Activated CD4-positive, alpha-beta T cell treated with anti-CD3 and anti-CD28 coated beads, Interleukin-2, amount 10 ng/mL, durations not matched to agents 7 days and 5 days (primary cell): ENCODE results near the gene VAMP5. TPM values are rescaled to one million over a fixed set of nuclear protein-coding genes. Genes with fewer than 3 reads are reported as not detected.

Source experiments
- CTCF ChIA-PET: fragments of 350-600 bp; sonication (Branson Sonifier 250); formaldehyde crosslinking; loops from one replicate; lab custom pipeline; 2021; ENCODE audit warnings: antibody characterized with exemption; lab: Charles Lee
- POLR2A ChIA-PET: fragments of 350-600 bp; sonication (Branson Sonifier 250); formaldehyde crosslinking; loops from one replicate; lab custom pipeline; 2021; ENCODE audit warnings: antibody characterized with exemption; lab: Charles Lee
- DNase-seq: peaks from one replicate; pipeline ENCODE4 v3.0.0-alpha.2; 2020
- H3K27ac Mint-ChIP-seq: one replicate; pipeline ENCODE4 v1.8.0; 2021; ENCODE audit warnings: mild to moderate bottlenecking, moderate library complexity, mixed read lengths
- H3K27me3 Mint-ChIP-seq: one replicate; pipeline ENCODE4 v1.8.0; 2021; ENCODE audit warnings: mixed read lengths
- H3K36me3 Mint-ChIP-seq: one replicate; pipeline ENCODE4 v1.8.0; 2021; ENCODE audit warnings: low read depth, mixed read lengths
- H3K4me1 Mint-ChIP-seq: one replicate; pipeline ENCODE4 v1.8.0; 2021; ENCODE audit warnings: mixed read lengths
- H3K4me3 Mint-ChIP-seq: one replicate; pipeline ENCODE4 v1.8.0; 2021; ENCODE audit warnings: mild to moderate bottlenecking, moderate library complexity, mixed read lengths
- H3K9me3 Mint-ChIP-seq: one replicate; pipeline ENCODE4 v1.8.0; 2021; ENCODE audit warnings: mixed read lengths
- total RNA-seq, 2 experiments: library from RNA; stranded (reverse); gene quantifications; one replicate each; pipeline ENCODE4 v1.2.3, GENCODE V29; 2021

The VAMP5 gene, protein sequence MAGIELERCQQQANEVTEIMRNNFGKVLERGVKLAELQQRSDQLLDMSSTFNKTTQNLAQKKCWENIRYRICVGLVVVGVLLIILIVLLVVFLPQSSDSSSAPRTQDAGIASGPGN
- total RNA-seq, result 10 to 100 TPM; 61.5 to 67.4 TPM

DNA sequence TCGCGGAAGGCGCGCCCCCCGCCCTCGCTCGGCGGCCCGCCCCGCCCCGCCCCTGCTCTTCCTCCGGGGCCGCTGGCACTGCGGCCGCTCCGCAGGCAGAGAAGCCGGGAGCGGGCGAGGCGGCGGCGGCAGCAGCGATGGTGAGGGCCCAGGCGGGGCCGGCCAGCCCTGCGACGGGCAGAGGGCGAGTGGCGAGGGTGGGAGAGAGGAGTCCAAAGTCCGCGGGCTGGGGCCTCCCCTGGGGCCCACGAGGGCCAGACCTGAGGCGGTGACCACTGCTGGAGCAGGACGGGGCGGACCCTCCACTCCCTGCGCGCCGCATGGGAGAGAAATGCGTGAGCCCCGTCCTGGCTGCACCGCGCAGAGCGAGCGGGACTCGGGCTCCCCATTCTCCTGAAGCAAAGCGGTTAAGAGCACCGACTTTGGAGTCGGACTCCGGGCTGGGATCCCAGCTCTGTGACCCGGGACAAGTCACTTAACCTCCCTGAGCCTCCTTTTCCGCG is at the start of gene VAMP5:
VAMP5 (plus strand) TSS at position 78 of the 503 bp plus-strand sequence; CDS start at position 138, 60 bp downstream.
- peak within 1 kb of the TSS; percentile 83 for H3K4me3 Mint-ChIP-seq
- H3K36me3 Mint-ChIP-seq, result peaks cover 30% of the 10 kb centered on the region
- ChIA-PET CTCF (interaction anchor here (1.2 kb wide), 1 partner anchor 12 kb away, joined by 3 read pairs; no protein-coding TSS in a partner anchor), POLR2A (interaction anchor here (0.7 kb wide), 1 partner anchor 43 kb away, joined by 4 read pairs; no protein-coding TSS in a partner anchor)
- H3K27ac Mint-ChIP-seq, result peak within 1 kb of the TSS; percentile 91
- DNase-seq, result no peak
- no peaks in the 10 kb centered on the region for H3K9me3 Mint-ChIP-seq
- H3K4me1 Mint-ChIP-seq, result peaks cover 64% of the 10 kb centered on the region
- H3K27me3 Mint-ChIP-seq, result no peaks in the 10 kb centered on the region

GRCh38 chr2:85534881-85535280 is 49.4 kb upstream of the VAMP5 start:
- ChIA-PET POLR2A (no interaction called here), CTCF (interaction anchor here (0.5 to 1.2 kb wide), 2 partner anchors 12 to 17 kb away, joined by 3 to 6 read pairs; no protein-coding TSS in a partner anchor)
- Mint-ChIP-seq H3K27me3 (no peaks in the 10 kb centered on the region), H3K36me3 (peaks cover 4% of the 10 kb centered on the region), H3K4me1 (peaks cover 18% of the 10 kb centered on the region), H3K4me3 (no peak overlapping the region), H3K9me3 (no peaks in the 10 kb centered on the region), H3K27ac (no peak overlapping the region)
- DNase-seq, result no peak

DNA sequence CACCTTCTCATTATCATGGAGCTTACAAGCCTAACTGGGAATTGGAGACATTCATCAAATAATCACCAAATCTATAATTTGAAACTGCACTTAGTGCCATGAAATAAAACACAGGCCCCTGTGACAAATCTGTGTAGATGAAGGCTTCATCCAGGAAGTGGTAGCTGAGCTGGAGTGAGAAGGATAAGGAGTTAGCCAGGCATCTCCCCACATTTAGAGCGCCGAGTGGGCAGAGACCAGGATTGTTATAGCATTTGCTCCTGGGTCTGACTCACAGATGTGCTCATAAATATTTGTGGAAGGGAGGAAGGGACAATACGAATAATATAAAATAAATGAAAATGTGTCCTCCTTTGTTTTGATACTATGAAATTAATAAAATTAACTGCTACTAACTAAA is 47.8 kb upstream of the VAMP5 start:
- ChIA-PET CTCF (interaction anchor here (1.1 to 3.2 kb wide), 3 partner anchors 17 to 117 kb away, joined by 4 to 11 read pairs (median 5); no protein-coding TSS in a partner anchor), POLR2A (no interaction called here)
- no peak for DNase-seq
- H3K36me3 Mint-ChIP-seq, result peaks cover 20% of the 10 kb centered on the region
- H3K4me1 Mint-ChIP-seq, result peaks cover 30% of the 10 kb centered on the region
- H3K9me3 Mint-ChIP-seq, result no peaks in the 10 kb centered on the region
- H3K27me3 Mint-ChIP-seq, result no peaks in the 10 kb centered on the region
- H3K27ac Mint-ChIP-seq, result no peak overlapping the region
- no peak overlapping the region for H3K4me3 Mint-ChIP-seq

- Mint-ChIP-seq H3K4me3 (peak overlapping the region; percentile 97), H3K9me3 (no peaks in the 10 kb centered on the region), H3K27me3 (no peaks in the 10 kb centered on the region), H3K27ac (peak overlapping the region; percentile 96), H3K36me3 (peaks cover 34% of the 10 kb centered on the region), H3K4me1 (peaks cover 44% of the 10 kb centered on the region)
- POLR2A ChIA-PET, result interaction anchor here (0.6 to 1.1 kb wide), 3 partner anchors 12 to 198 kb away, joined by 4 to 8 read pairs (median 4); partner anchors contain the start of gene SH2D6
- CTCF ChIA-PET, result interaction anchor here (0.7 to 5.0 kb wide), 6 partner anchors 13 to 118 kb away, joined by 3 to 40 read pairs (median 7); no protein-coding TSS in a partner anchor
- DNase-seq, result peak; percentile 48
These were observed 46.4 kb upstream of the VAMP5 start for GRCh38 chr2:85537600-85538506.

DNA sequence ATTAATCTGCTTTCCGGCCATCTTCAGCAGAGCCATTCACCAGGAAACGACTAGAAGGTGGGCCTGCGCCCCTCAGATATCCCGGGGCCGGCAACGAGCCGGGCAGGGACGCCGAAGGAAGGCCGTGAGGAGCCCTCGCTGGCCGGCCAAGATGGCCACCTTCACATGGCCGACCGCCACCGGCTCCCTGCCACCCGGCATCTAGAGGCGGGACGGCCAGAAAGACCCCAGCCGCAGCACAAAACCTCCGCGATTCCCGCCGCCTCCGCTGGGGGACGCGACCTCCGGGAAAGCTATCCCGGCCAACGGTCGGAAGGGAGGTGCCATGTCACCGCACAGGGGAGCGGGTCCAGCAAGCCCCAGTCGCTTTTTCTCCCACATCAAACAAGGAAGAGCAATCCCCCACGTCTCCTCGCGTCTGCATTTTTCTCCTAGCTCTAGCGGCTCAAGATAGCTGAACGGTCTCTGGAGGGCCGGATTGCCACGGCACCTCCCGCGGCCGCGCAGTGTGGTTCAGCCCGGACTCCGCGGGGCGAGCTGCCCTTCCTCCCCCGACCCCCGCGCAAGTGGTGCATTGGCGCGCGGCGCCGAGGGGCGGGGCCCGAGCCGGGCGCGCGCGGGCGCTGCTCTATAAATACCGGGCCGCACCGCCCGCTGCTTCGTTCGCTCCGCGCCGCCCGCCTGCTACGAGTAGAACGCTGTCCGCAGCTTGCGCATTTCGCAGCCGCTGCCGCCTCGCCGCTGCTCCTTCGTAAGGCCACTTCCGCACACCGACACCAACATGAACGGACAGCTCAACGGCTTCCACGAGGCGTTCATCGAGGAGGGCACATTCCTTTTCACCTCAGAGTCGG is 45.5 kb upstream of the VAMP5 start, which contains the start of gene MAT2A:
MAT2A (plus strand) TSS at position 662 of the 854 bp plus-strand sequence; CDS start at position 782, 120 bp downstream.
- peaks cover 42% of the 10 kb centered on the region for H3K36me3 Mint-ChIP-seq
- peak within 1 kb of the TSS; percentile 97 for H3K4me3 Mint-ChIP-seq
- POLR2A ChIA-PET, result interaction anchor here (0.6 to 1.3 kb wide), 6 partner anchors 11 to 199 kb away, joined by 3 to 8 read pairs (median 4); partner anchors contain the start of gene SH2D6
- no peaks in the 10 kb centered on the region for H3K27me3 Mint-ChIP-seq
- DNase-seq, result peak; percentile 84
- peak within 1 kb of the TSS; percentile 96 for H3K27ac Mint-ChIP-seq
- CTCF ChIA-PET, result interaction anchor here (0.7 to 5.0 kb wide), 14 partner anchors 9 to 119 kb away, joined by 3 to 40 read pairs (median 3); no protein-coding TSS in a partner anchor
- peaks cover 50% of the 10 kb centered on the region for H3K4me1 Mint-ChIP-seq
- H3K9me3 Mint-ChIP-seq, result no peaks in the 10 kb centered on the region

DNA sequence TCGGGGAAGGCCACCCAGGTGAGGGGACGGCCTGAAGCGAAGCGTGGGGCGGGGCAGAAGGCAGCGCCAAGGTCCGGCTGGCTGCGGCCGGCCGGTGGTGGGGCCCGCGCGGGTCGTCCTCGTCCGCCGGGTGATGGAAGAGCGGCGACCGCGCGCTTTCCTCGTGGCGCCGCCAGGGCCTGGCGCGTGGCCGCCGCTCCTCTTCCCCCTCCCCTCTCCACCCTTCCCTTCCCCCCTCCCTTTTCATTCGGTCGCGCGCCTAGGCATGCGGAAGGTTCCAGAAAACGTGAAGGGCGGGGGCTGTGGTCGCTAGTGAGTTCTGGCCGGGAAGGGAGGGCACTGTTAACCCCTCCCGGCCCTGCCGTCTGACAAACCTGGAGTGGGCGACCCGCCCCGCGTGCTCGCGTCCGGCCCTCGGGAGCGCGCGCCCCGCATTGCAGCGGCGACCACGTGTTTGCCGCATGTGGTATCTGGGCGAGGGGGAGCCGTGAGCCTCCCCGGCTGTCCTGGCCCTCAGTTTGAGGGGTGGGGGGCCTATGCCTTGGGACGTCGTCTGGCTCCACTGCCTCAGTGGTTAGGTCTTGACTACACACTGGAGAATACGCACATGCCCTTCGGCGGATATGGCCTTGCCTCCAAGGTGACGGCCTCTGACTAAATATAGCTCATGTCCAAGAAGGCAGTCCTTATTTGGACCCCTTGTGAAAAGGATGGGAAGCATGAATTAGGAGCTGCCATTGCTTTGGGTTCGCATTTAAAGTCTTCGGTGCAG is 44.7 kb upstream of the VAMP5 start:
- no peaks in the 10 kb centered on the region for H3K27me3 Mint-ChIP-seq
- ChIA-PET CTCF (interaction anchor here (0.7 to 5.0 kb wide), 12 partner anchors 10 to 120 kb away, joined by 3 to 40 read pairs (median 4); no protein-coding TSS in a partner anchor), POLR2A (interaction anchor here (0.6 to 1.3 kb wide), 4 partner anchors 12 to 114 kb away, joined by 3 to 5 read pairs (median 4); no protein-coding TSS in a partner anchor)
- peak overlapping the region; percentile 97 for H3K4me3 Mint-ChIP-seq
- peaks cover 57% of the 10 kb centered on the region for H3K4me1 Mint-ChIP-seq
- DNase-seq, result peak; percentile 80
- no peaks in the 10 kb centered on the region for H3K9me3 Mint-ChIP-seq
- H3K27ac Mint-ChIP-seq, result peak overlapping the region; percentile 96
- H3K36me3 Mint-ChIP-seq, result peaks cover 50% of the 10 kb centered on the region

DNA sequence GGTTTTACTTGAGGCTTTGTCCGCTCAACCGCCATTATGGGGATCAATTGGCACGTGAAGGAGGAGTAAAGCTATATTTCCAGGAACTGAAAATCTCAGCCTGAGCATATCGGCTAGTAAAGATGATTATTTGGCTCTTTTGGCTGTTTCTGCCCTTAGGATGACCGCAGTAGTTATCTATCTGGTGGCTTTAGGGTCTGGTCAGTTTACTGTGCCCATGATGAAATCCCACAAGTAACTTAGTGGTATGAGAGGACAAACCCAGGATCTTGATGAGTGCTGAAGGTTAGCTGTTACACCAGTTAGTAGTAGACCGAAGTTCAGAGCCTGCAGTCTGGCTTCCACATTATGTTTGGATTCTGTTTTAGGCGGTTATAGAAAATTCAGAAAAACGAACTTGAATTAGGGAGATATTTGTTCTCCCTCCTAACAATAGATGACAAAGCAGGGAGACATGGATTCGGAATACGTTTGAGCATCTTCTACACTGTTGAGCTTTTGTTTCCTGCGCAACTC is 44.0 kb upstream of the VAMP5 start:
- no peak for DNase-seq

GRCh38 chr2:85541262-85541661 is 43.0 kb upstream of the VAMP5 start:
- Mint-ChIP-seq H3K4me3 (peak overlapping the region; percentile 97), H3K27me3 (no peaks in the 10 kb centered on the region), H3K27ac (peak overlapping the region; percentile 36), H3K9me3 (no peaks in the 10 kb centered on the region), H3K36me3 (peaks cover 63% of the 10 kb centered on the region), H3K4me1 (peaks cover 56% of the 10 kb centered on the region)
- ChIA-PET POLR2A (interaction anchor here (0.7 kb wide), 1 partner anchor 150 kb away, joined by 3 read pairs; no protein-coding TSS in a partner anchor), CTCF (interaction anchor here (0.9 to 5.0 kb wide), 4 partner anchors 10 to 150 kb away, joined by 3 to 40 read pairs (median 5); no protein-coding TSS in a partner anchor)
- DNase-seq, result no peak

More for the DNA sequence above, 44.0 kb upstream of the VAMP5 start:
- POLR2A ChIA-PET, result interaction anchor here (0.6 to 0.8 kb wide), 3 partner anchors 68 to 213 kb away, joined by 3 to 4 read pairs (median 4); no protein-coding TSS in a partner anchor
- peaks cover 57% of the 10 kb centered on the region for H3K4me1 Mint-ChIP-seq
- peak overlapping the region; percentile 97 for H3K4me3 Mint-ChIP-seq
- peaks cover 55% of the 10 kb centered on the region for H3K36me3 Mint-ChIP-seq
- CTCF ChIA-PET, result interaction anchor here (1.1 to 5.0 kb wide), 5 partner anchors 11 to 121 kb away, joined by 3 to 40 read pairs (median 6); no protein-coding TSS in a partner anchor
- no peaks in the 10 kb centered on the region for H3K27me3 Mint-ChIP-seq
- peak overlapping the region; percentile 85 for H3K27ac Mint-ChIP-seq
- no peaks in the 10 kb centered on the region for H3K9me3 Mint-ChIP-seq

- peak overlapping the region; percentile 97 for H3K4me3 Mint-ChIP-seq
- ChIA-PET POLR2A (interaction anchor here (0.7 kb wide), 1 partner anchor 150 kb away, joined by 3 read pairs; no protein-coding TSS in a partner anchor), CTCF (interaction anchor here (0.9 to 5.0 kb wide), 4 partner anchors 9 to 151 kb away, joined by 3 to 40 read pairs (median 5); no protein-coding TSS in a partner anchor)
- H3K36me3 Mint-ChIP-seq, result peaks cover 67% of the 10 kb centered on the region
- peak overlapping the region; percentile 57 for H3K27ac Mint-ChIP-seq
- peaks cover 51% of the 10 kb centered on the region for H3K4me1 Mint-ChIP-seq
- no peaks in the 10 kb centered on the region for H3K27me3 Mint-ChIP-seq
- no peaks in the 10 kb centered on the region for H3K9me3 Mint-ChIP-seq
- DNase-seq, result no peak
These were observed 42.3 kb upstream of the VAMP5 start for GRCh38 chr2:85541753-85542457.

GRCh38 chr2:85542777-85543176 is 41.5 kb upstream of the VAMP5 start:
- DNase-seq, result no peak
- peak overlapping the region; percentile 57 for H3K27ac Mint-ChIP-seq
- peak overlapping the region; percentile 10 for H3K4me3 Mint-ChIP-seq
- H3K27me3 Mint-ChIP-seq, result no peaks in the 10 kb centered on the region
- POLR2A ChIA-PET, result no interaction called here
- H3K4me1 Mint-ChIP-seq, result peaks cover 42% of the 10 kb centered on the region
- H3K9me3 Mint-ChIP-seq, result no peaks in the 10 kb centered on the region
- H3K36me3 Mint-ChIP-seq, result peaks cover 71% of the 10 kb centered on the region
- CTCF ChIA-PET, result interaction anchor here (2.6 to 5.0 kb wide), 2 partner anchors 8 to 123 kb away, joined by 6 to 40 read pairs; no protein-coding TSS in a partner anchor
